ENCODE data around the gene PNMA8C.

Gene PNMA8C

DNA sequence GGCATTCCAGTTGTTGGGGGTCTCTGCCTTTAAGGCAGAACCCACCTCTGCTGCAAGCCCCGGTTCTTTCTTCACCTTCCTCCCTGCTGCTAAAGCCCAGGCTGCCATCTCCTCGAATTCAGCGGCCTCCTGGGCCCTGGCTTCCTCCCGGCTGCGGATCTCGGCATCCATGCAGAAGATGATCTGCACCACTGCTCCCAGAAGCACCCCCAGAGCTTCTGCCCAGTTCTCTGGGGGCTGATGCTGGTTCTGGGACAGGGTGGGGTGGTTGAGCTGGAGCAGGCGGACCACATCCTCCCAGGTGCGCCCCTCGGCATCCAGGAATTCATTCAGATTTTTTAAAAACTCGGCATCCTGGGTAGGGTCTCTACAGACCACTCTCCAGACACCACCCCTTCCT lies 41.6 kb upstream of the PNMA8C start:
- POLR2A ChIA-PET = interaction anchor here (0.8 kb wide), 1 partner anchor 64 kb away, joined by 3 read pairs; no protein-coding TSS in a partner anchor
- CTCF ChIA-PET = no interaction called here
- DNase-seq (ENCODE audit: extremely low spot score) = no peak
- TF ChIP-seq ELF4 (IDR thresholded peaks at IDR 0.05) = no peak
- no peak for TF ChIP-seq SUZ12 (IDR thresholded peaks at IDR 0.05)
- no peak for TF ChIP-seq FOXK2 (IDR thresholded peaks at IDR 0.05)

DNA sequence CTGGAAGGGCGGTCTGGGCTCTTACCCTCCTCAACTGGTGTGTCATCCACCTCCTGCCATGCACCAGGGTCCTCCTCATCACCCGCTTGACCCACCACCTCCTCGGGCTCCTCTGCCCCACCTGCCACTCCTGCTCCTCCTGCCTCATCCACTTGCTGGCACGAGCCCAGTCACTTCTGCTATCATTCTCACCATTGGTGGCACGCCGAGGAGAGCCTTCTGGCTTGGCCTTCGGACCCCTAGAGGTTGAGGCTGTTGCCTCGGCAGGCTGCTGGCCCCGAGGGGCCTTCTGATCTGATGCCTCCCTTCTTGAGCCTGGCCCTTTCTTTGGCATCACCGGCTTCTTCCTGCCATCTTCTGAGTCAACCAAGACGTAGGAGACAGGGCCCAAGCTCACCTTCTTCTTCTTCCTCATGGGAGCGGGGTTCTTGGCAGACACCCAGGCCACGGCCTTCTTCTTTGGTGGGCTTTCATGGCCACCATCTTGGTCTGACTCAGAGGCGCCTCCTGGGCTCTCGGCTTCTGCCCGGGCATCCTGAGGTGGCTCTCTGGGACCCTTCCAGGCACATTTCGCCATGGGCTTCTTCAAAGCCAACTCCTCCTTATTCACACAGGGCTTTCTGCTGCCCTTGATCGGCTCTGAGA lies 40.9 kb upstream of the PNMA8C start:
- CTCF ChIA-PET = no interaction called here
- POLR2A ChIA-PET = no interaction called here
- TF ChIP-seq, protein P1, sequence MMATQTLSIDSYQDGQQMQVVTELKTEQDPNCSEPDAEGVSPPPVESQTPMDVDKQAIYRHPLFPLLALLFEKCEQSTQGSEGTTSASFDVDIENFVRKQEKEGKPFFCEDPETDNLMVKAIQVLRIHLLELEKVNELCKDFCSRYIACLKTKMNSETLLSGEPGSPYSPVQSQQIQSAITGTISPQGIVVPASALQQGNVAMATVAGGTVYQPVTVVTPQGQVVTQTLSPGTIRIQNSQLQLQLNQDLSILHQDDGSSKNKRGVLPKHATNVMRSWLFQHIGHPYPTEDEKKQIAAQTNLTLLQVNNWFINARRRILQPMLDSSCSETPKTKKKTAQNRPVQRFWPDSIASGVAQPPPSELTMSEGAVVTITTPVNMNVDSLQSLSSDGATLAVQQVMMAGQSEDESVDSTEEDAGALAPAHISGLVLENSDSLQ (IDR thresholded peaks at IDR 0.05) = no peak
- no peak for TF ChIP-seq LEF1 (IDR thresholded peaks at IDR 0.05; ENCODE audit: borderline replicate concordance)
- no peak for TF ChIP-seq L3MBTL2 (conservative IDR thresholded peaks at IDR 0.05)
- TF ChIP-seq HDGF (IDR thresholded peaks at IDR 0.05; ENCODE audit: borderline replicate concordance) = no peak
- no peak for TF ChIP-seq TARDBP (IDR thresholded peaks at IDR 0.05)
- no peak for TF ChIP-seq BHLHE40 (IDR thresholded peaks at IDR 0.05; ENCODE audit: borderline replicate concordance)
- no peak for TF ChIP-seq ZNF384 (IDR thresholded peaks at IDR 0.05)
- no peak for TF ChIP-seq SP1 (IDR thresholded peaks at IDR 0.05)
- no peak for TF ChIP-seq FOXK2 (IDR thresholded peaks at IDR 0.05)
- no peak for TF ChIP-seq NFRKB (IDR thresholded peaks at IDR 0.05)
- TF ChIP-seq ARNT (IDR thresholded peaks at IDR 0.05) = no peak

DNA sequence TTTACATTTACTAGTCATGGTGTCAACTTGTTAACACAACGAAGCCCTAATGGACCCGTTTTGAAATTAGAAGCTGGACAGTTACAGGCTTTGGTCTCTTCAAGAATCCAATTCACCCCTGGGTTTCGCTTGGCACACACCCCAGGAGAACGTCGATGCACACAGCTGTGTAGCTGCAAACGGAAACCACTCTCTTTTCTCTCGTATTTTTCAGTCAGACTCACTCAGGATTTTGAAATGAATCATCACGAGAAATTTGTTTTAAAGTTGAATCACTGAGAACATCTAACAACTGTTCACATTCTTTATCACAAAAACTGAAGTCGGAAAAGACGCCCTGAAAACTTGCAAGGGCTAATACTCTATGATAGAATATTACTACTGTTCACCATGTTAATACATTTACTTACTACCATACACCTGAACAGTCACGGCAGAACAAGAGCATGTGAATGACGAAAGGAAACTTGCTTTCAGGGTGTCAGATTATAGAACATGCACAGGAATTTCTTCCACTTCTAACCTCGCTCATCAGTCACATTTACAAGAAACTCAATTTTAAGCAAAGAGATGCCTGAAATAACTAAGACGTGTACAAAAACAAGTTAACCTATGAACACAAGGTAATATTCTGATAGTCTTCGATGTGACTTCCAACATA lies 37.9 kb upstream of the PNMA8C start:
- no peak for TF ChIP-seq FOXM1 (IDR thresholded peaks at IDR 0.05; ENCODE audit: borderline replicate concordance)
- DNase-seq (ENCODE audit: extremely low spot score) = no peak
- ChIA-PET CTCF (no interaction called here), POLR2A (no interaction called here)

More for the DNA sequence above, 40.9 kb upstream of the PNMA8C start:
- no peak for DNase-seq (ENCODE audit: extremely low spot score)

DNA sequence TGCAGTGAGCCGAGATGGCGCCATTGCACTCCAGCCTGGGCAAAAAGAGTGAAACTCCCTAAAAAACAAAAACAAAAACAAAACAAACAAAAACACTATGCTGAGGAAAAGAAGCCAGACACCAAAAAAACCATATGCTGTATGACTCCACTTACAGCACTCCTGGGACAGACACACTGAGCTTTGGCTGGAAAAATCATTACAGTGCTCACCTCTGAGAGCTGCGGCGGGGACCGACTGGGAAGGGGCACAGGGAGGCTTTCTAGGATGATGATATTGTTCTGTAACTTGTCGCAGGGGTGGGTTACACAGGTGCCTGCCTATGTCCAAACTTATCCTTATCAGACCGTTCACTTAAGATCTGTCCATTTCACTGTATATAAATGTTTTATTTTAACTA lies 34.8 kb upstream of the PNMA8C start:
- DNase-seq (ENCODE audit: extremely low spot score) = no peak
- POLR2A ChIA-PET = no interaction called here
- no peak for TF ChIP-seq HDGF (IDR thresholded peaks at IDR 0.05; ENCODE audit: borderline replicate concordance)
- TF ChIP-seq ELF4 (IDR thresholded peaks at IDR 0.05) = no peak
- TF ChIP-seq TARDBP (IDR thresholded peaks at IDR 0.05) = no peak
- no peak for TF ChIP-seq FOXK2 (IDR thresholded peaks at IDR 0.05)
- no peak for TF ChIP-seq LEF1 (IDR thresholded peaks at IDR 0.05; ENCODE audit: borderline replicate concordance)
- TF ChIP-seq ARNT (IDR thresholded peaks at IDR 0.05) = no peak
- TF ChIP-seq SP1 (IDR thresholded peaks at IDR 0.05) = no peak
- TF ChIP-seq SUZ12 (IDR thresholded peaks at IDR 0.05) = no peak
- TF ChIP-seq, protein P1 (IDR thresholded peaks at IDR 0.05) = no peak
- no peak for TF ChIP-seq ZNF384 (IDR thresholded peaks at IDR 0.05)
- TF ChIP-seq FOXA1 (IDR thresholded peaks at IDR 0.05) = no peak
- TF ChIP-seq FOXM1 (IDR thresholded peaks at IDR 0.05; ENCODE audit: borderline replicate concordance) = no peak
- CTCF ChIA-PET = no interaction called here

DNA sequence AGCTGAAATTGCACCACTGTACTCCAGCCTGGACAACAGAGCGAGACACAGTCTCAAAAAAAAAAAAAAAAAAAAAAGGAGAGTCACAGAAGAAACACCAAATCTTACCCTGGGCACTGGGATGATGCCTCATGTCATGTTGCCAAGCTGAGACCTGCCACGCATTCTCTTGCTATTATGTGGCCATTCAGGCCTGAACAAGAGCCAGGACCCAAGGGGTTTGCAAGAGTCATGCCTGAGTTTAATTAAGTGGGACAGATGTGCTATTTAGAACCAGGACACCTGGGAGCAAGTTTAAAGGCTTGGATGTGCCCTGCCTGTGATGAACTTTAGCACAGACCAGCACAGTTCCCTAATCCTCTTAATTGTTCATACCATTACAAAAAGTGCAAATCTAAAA lies 32.8 kb upstream of the PNMA8C start:
- no peak for DNase-seq (ENCODE audit: extremely low spot score)
- POLR2A ChIA-PET = no interaction called here
- TF ChIP-seq ZNF384 (IDR thresholded peaks at IDR 0.05) (no peak), L3MBTL2 (conservative IDR thresholded peaks at IDR 0.05) (no peak), CTBP1 (IDR thresholded peaks at IDR 0.05; ENCODE audit: borderline replicate concordance) (no peak)
- CTCF ChIA-PET = no interaction called here

DNA sequence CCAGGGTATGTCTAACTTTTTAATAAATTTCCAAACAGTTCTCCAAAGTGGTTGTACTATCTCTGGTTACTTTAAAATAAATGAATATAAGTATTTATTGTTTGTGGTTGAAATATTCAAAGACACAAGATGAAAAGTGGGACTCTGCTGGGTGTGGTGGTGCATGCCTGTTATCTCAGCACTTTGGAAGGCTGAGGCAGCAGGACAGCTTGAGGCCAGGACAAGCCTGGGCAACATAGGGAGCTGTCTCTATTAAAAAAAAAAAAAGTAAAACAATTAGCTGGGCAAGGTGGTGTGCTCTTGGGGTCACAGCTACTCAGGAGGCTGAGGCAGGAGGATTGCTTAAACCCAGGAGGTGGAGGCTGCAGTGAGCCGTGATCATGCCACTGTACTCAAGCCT lies 32.2 kb upstream of the PNMA8C start:
- ChIA-PET POLR2A (no interaction called here), CTCF (no interaction called here)
- DNase-seq (ENCODE audit: extremely low spot score) = no peak

DNA sequence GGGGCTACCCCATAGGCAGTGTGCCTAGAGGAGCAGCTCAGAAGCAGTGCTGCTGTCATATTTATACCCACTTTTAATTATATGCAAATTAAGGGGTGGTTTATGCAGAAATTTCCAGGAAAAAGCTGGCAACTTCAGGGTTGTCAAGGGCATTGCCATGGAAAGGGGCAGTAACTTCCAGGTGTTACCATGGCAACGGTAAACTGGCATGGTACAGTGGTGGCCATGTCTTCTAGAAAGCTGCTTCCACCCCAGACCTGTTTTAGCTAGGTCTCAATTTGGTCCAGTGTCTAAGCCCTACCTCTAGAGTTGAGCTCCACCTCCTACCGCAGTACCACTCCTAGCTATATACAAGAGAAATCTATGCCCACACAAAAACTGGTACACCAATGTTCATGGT lies 31.3 kb upstream of the PNMA8C start:
- ChIA-PET CTCF (no interaction called here), POLR2A (interaction anchor here (1.0 kb wide), 1 partner anchor 47 kb away, joined by 3 read pairs; the partner anchor contains the start of gene CCDC8)
- no peak for DNase-seq (ENCODE audit: extremely low spot score)
- TF ChIP-seq HDGF (IDR thresholded peaks at IDR 0.05; ENCODE audit: borderline replicate concordance) (no peak), ARNT (IDR thresholded peaks at IDR 0.05) (no peak), TARDBP (IDR thresholded peaks at IDR 0.05) (no peak), SUZ12 (IDR thresholded peaks at IDR 0.05) (no peak), FOXM1 (IDR thresholded peaks at IDR 0.05; ENCODE audit: borderline replicate concordance) (no peak), L3MBTL2 (conservative IDR thresholded peaks at IDR 0.05) (no peak), LEF1 (IDR thresholded peaks at IDR 0.05; ENCODE audit: borderline replicate concordance) (no peak), SP1 (IDR thresholded peaks at IDR 0.05) (no peak), FOXK2 (IDR thresholded peaks at IDR 0.05) (no peak), ZNF384 (IDR thresholded peaks at IDR 0.05) (no peak), BHLHE40 (IDR thresholded peaks at IDR 0.05; ENCODE audit: borderline replicate concordance) (no peak), NFRKB (IDR thresholded peaks at IDR 0.05) (no peak), CTBP1 (IDR thresholded peaks at IDR 0.05; ENCODE audit: borderline replicate concordance) (no peak)
- TF ChIP-seq, protein P1 (IDR thresholded peaks at IDR 0.05) = no peak

More for the DNA sequence above, 32.2 kb upstream of the PNMA8C start:
- TF ChIP-seq L3MBTL2 (conservative IDR thresholded peaks at IDR 0.05) = no peak
- TF ChIP-seq BHLHE40 (IDR thresholded peaks at IDR 0.05; ENCODE audit: borderline replicate concordance) = no peak
- no peak for TF ChIP-seq LEF1 (IDR thresholded peaks at IDR 0.05; ENCODE audit: borderline replicate concordance)
- TF ChIP-seq NFRKB (IDR thresholded peaks at IDR 0.05) = no peak
- TF ChIP-seq FOXA1 (IDR thresholded peaks at IDR 0.05) = no peak
- TF ChIP-seq ZNF384 (IDR thresholded peaks at IDR 0.05) = no peak
- TF ChIP-seq SP1 (IDR thresholded peaks at IDR 0.05) = no peak

All from HEK293T (cell line).